Measurements from ENCODE around the gene RPUSD1.
"Not testable (repeated sequence)": the region's sequence is repeated elsewhere in the genome, so short reads cannot be mapped to it uniquely, and the experiment has no call there.

RPUSD1 gene

GRCh38 chr16:749010-749409, 39.2 kb downstream of the RPUSD1 start:
- H3K4me3 Mint-ChIP-seq, result no peak overlapping the region
- TF ChIP-seq CTCF (IDR thresholded peaks at IDR 0.05), result no peak

GRCh38 chr16:747978-748746, 40.0 kb downstream of the RPUSD1 start:
- DNase-seq, result no peak
- Mint-ChIP-seq H3K9me3 (no peaks in the 10 kb centered on the region), H3K36me3 (ENCODE audit: low read depth) (no peaks in the 10 kb centered on the region), H3K27me3 (ENCODE audit: low read depth, poor library complexity) (peaks cover 41% of the 10 kb centered on the region), H3K27ac (no peak overlapping the region), H3K4me1 (peaks cover 24% of the 10 kb centered on the region), H3K4me3 (no peak overlapping the region)
- no peak for TF ChIP-seq CTCF (IDR thresholded peaks at IDR 0.05)

More at GRCh38 chr16:749010-749409, 39.2 kb downstream of the RPUSD1 start:
- Mint-ChIP-seq H3K4me1 (peaks cover 24% of the 10 kb centered on the region), H3K9me3 (no peaks in the 10 kb centered on the region), H3K27ac (no peak overlapping the region), H3K27me3 (ENCODE audit: low read depth, poor library complexity) (peaks cover 45% of the 10 kb centered on the region), H3K36me3 (ENCODE audit: low read depth) (no peaks in the 10 kb centered on the region)
- no peak for DNase-seq

- Mint-ChIP-seq H3K36me3 (ENCODE audit: low read depth) (no peaks in the 10 kb centered on the region), H3K9me3 (no peaks in the 10 kb centered on the region), H3K4me3 (no peak overlapping the region), H3K4me1 (peaks cover 13% of the 10 kb centered on the region), H3K27ac (no peak overlapping the region), H3K27me3 (ENCODE audit: low read depth, poor library complexity) (peaks cover 27% of the 10 kb centered on the region)
- TF ChIP-seq CTCF (IDR thresholded peaks at IDR 0.05), result no peak
- no peak for DNase-seq
Measured at GRCh38 chr16:746637-747036, 41.5 kb downstream of the RPUSD1 start.

GRCh38 chr16:745739-746138, 42.4 kb downstream of the RPUSD1 start:
- H3K4me3 Mint-ChIP-seq, result no peak overlapping the region
- H3K36me3 Mint-ChIP-seq (ENCODE audit: low read depth), result no peaks in the 10 kb centered on the region
- DNase-seq, result peak; percentile 73

GRCh38 chr16:743794-744500, 44.2 kb downstream of the RPUSD1 start:
- no peak for DNase-seq
- no peaks in the 10 kb centered on the region for H3K36me3 Mint-ChIP-seq (ENCODE audit: low read depth)
- H3K4me1 Mint-ChIP-seq, result peaks cover 14% of the 10 kb centered on the region
- H3K27me3 Mint-ChIP-seq (ENCODE audit: low read depth, poor library complexity), result peaks cover 13% of the 10 kb centered on the region
- H3K4me3 Mint-ChIP-seq, result no peak overlapping the region
- no peak overlapping the region for H3K27ac Mint-ChIP-seq
- no peaks in the 10 kb centered on the region for H3K9me3 Mint-ChIP-seq
- no peak for TF ChIP-seq CTCF (IDR thresholded peaks at IDR 0.05)

More at GRCh38 chr16:745739-746138, 42.4 kb downstream of the RPUSD1 start:
- Mint-ChIP-seq H3K9me3 (no peaks in the 10 kb centered on the region), H3K27me3 (ENCODE audit: low read depth, poor library complexity) (peaks cover 18% of the 10 kb centered on the region), H3K4me1 (peaks cover 5% of the 10 kb centered on the region), H3K27ac (no peak overlapping the region)
- peak; percentile 58 for TF ChIP-seq CTCF (IDR thresholded peaks at IDR 0.05)

- not testable (repeated sequence) for H3K9me3 Mint-ChIP-seq; H3K36me3 Mint-ChIP-seq (ENCODE audit: low read depth); H3K4me3 Mint-ChIP-seq; DNase-seq; H3K27ac Mint-ChIP-seq; H3K27me3 Mint-ChIP-seq (ENCODE audit: low read depth, poor library complexity)
- H3K4me1 Mint-ChIP-seq, result peaks cover 17% of the 10 kb centered on the region
Measured at GRCh38 chr16:742894-743293, 45.3 kb downstream of the RPUSD1 start.

Data from nephron progenitor cell (in vitro differentiated cells).